Measurements from ENCODE around the gene INO80C. TPM values are rescaled to one million over a fixed set of nuclear protein-coding genes. Genes with fewer than 3 reads are reported as not detected.

Gene INO80C
- total and polyA plus RNA-seq, 2 of the 4 experiments (the other 2 are of a cell fraction) = 5.6 to 17.1 TPM

DNA sequence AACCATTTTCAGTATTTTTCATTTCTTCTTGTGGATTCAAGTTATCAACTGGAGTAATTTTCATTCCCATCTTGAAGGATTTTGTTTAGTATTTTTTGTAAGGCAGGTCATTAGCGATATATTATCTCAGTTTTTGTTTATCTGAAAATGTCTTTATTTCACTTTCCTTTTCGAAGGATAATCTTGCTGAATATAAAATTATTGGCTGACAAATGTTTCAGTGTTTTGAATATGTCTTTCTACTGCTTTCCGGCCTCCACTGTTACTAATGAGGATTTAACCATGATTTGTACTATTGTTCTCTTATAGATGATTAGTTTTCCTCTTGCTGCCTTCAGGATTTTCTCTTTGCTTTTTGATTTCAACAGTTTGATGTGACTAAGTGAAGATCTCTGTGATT is 62.4 kb downstream of the INO80C start:
- Histone ChIP-seq H3K18ac (ENCODE audit: low read depth, low read length) (no peak overlapping the region), H3K36me3 (ENCODE audit: control insufficient read depth, insufficient read depth, low read length) (no peaks in the 10 kb centered on the region), H2BK120ac (ENCODE audit: low read depth, low read length) (no peak overlapping the region), H4K8ac (ENCODE audit: low read depth in 2 of 2, low read length in 2 of 2) (no peak overlapping the region), H3K27ac (ENCODE audit: insufficient read depth, low read length) (no peak overlapping the region), H3K56ac (ENCODE audit: extremely low read depth, insufficient read depth, low read length) (no peak overlapping the region), H2BK15ac (ENCODE audit: low read depth, low read length) (no peak overlapping the region), H3K4ac (ENCODE audit: low read depth, low read length) (no peak overlapping the region), H2AFZ (replicated peaks; ENCODE audit: low read length, poor library complexity) (no peak overlapping the region), H4K5ac (ENCODE audit: low read depth, low read length) (no peak overlapping the region), H3K4me3 (ENCODE audit: insufficient read depth, low read depth, low read length) (no peak overlapping the region), H2AK9ac (replicated peaks; ENCODE audit: low read depth, low read length, poor library complexity) (no peak overlapping the region), H4K20me1 (ENCODE audit: insufficient read depth, low read length) (no peaks in the 10 kb centered on the region), H3K23ac (ENCODE audit: low read depth, low read length) (no peak overlapping the region), H3K27me3 (ENCODE audit: control insufficient read depth, insufficient read depth, low read length) (peaks cover 2% of the 10 kb centered on the region), H4K91ac (ENCODE audit: insufficient read depth, low read depth, low read length) (no peak overlapping the region), H3K4me2 (ENCODE audit: low read depth, low read length) (no peak overlapping the region), H3K79me1 (ENCODE audit: low read depth in 1 of 2, low read length in 2 of 2) (no peaks in the 10 kb centered on the region), H3K9me1 (ENCODE audit: insufficient read depth, low read length) (0 out of 2 replicates have a peak, but pooled peaks cover 3% of the 10 kb centered on the region), H2AK5ac (ENCODE audit: low read depth, low read length) (no peak overlapping the region), H2BK5ac (ENCODE audit: low read depth, low read length, poor library complexity, severe bottlenecking) (no peak overlapping the region), H3K9ac (ENCODE audit: low read depth, low read length) (no peak overlapping the region), H3K14ac (replicated peaks; ENCODE audit: low read depth, low read length) (no peak overlapping the region), H3K4me1 (ENCODE audit: control insufficient read depth, insufficient read depth, low read length) (no peaks in the 10 kb centered on the region; the same call in 1 of the 2 replicates), H3K9me3 (ENCODE audit: control insufficient read depth, insufficient read depth, low read length) (no peaks in the 10 kb centered on the region), H2BK20ac (ENCODE audit: low read depth, low read length) (no peak overlapping the region)
- DNase-seq (no peak), ATAC-seq (ENCODE audit: low read depth) (no peak)
- ChIA-PET POLR2A (ENCODE audit: unreplicated experiment) (no interaction called here), CTCF (no interaction called here)
- no TSS peak for BruUV-seq (replicated peaks)
- dilution Hi-C loops (cut with HindIII; ENCODE audit: low sequenced_read_pairs, unreplicated experiment) (no loop called here), intact Hi-C loops (cut with micrococcal nuclease) (no loop called here), in situ Hi-C loops (cut with MboI; ENCODE audit: low sequenced_read_pairs) (no loop called here)
- TF ChIP-seq FOS (IDR thresholded peaks at IDR 0.05; ENCODE audit: low read depth, low read length) (no peak), POLR2A (IDR thresholded peaks at IDR 0.05; ENCODE audit: low read depth, low read length) (no peak), MXI1 (IDR thresholded peaks at IDR 0.05; ENCODE audit: borderline replicate concordance, low read depth, low read length) (no peak), CHD1 (IDR thresholded peaks at IDR 0.05; ENCODE audit: low read depth, low read length) (no peak), BHLHE40 (IDR thresholded peaks at IDR 0.05; ENCODE audit: low read depth, low read length) (no peak)
- TF ChIP-seq, protein P1, sequence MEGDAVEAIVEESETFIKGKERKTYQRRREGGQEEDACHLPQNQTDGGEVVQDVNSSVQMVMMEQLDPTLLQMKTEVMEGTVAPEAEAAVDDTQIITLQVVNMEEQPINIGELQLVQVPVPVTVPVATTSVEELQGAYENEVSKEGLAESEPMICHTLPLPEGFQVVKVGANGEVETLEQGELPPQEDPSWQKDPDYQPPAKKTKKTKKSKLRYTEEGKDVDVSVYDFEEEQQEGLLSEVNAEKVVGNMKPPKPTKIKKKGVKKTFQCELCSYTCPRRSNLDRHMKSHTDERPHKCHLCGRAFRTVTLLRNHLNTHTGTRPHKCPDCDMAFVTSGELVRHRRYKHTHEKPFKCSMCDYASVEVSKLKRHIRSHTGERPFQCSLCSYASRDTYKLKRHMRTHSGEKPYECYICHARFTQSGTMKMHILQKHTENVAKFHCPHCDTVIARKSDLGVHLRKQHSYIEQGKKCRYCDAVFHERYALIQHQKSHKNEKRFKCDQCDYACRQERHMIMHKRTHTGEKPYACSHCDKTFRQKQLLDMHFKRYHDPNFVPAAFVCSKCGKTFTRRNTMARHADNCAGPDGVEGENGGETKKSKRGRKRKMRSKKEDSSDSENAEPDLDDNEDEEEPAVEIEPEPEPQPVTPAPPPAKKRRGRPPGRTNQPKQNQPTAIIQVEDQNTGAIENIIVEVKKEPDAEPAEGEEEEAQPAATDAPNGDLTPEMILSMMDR (conservative IDR thresholded peaks at IDR 0.05; ENCODE audit: low read depth, low read length) = no peak
- TF ChIP-seq, protein P2, sequence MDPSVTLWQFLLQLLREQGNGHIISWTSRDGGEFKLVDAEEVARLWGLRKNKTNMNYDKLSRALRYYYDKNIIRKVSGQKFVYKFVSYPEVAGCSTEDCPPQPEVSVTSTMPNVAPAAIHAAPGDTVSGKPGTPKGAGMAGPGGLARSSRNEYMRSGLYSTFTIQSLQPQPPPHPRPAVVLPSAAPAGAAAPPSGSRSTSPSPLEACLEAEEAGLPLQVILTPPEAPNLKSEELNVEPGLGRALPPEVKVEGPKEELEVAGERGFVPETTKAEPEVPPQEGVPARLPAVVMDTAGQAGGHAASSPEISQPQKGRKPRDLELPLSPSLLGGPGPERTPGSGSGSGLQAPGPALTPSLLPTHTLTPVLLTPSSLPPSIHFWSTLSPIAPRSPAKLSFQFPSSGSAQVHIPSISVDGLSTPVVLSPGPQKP (IDR thresholded peaks at IDR 0.05; ENCODE audit: borderline replicate concordance, low read depth, low read length) = no peak
- no CpG with 5 or more reads among the region's 3 CpGs for WGBS, 2 experiments (ENCODE audit: extremely low coverage in 2 of 2, insufficient read length in 1 of 2)

All from IMR-90 (cell line).